Thymus (tissue), 11 donors: ENCODE results near the gene CDKN3. TPM values are rescaled to one million over a fixed set of nuclear protein-coding genes. Genes with fewer than 3 reads are reported as not detected.
"Not testable (repeated sequence)": the region's sequence is repeated elsewhere in the genome, so short reads cannot be mapped to it uniquely, and the experiment has no call there.

ENCODE experiments used
- DNase-seq, 9 donors: peaks; one replicate each; pipeline ENCODE4 v3.0.0-alpha.2; 2013; ENCODE audit warnings: low spot score in 9 of 9, low read depth in 6 of 9, missing footprints in 1 of 9
- H3K27ac ChIP-seq, 2 donors: one replicate each; pipeline ENCODE4 v1.5.1; 2013; ENCODE audit warnings: control low read depth in 1 of 2, low read depth in 1 of 2, low read length in 1 of 2, mild to moderate bottlenecking in 1 of 2, moderate library complexity in 1 of 2
- H3K27me3 ChIP-seq, 2 donors: one replicate each; pipeline ENCODE4 v1.5.1; 2013; ENCODE audit warnings: low read length in 1 of 2; ENCODE audit not compliant: control insufficient read depth in 2 of 2, insufficient read depth in 1 of 2
- H3K36me3 ChIP-seq, 2 donors: one replicate each; pipeline ENCODE4 v1.5.1; 2013; ENCODE audit warnings: low read length in 1 of 2, mild to moderate bottlenecking in 1 of 2, moderate library complexity in 1 of 2; ENCODE audit not compliant: control insufficient read depth in 2 of 2, insufficient read depth in 2 of 2
- H3K4me1 ChIP-seq, 2 donors: one replicate each; pipeline ENCODE4 v1.5.1; 2013; ENCODE audit warnings: low read length in 2 of 2; ENCODE audit not compliant: control insufficient read depth in 2 of 2, insufficient read depth in 2 of 2
- H3K4me3 ChIP-seq, 2 donors: one replicate each; pipeline ENCODE4 v1.5.1; 2013; ENCODE audit warnings: low read length in 2 of 2, control low read depth in 1 of 2, mild to moderate bottlenecking in 1 of 2
- H3K9me3 ChIP-seq, 2 donors: one replicate each; pipeline ENCODE4 v1.5.1; 2013; ENCODE audit warnings: low read length in 1 of 2, mild to moderate bottlenecking in 1 of 2; ENCODE audit not compliant: control insufficient read depth in 2 of 2, insufficient read depth in 1 of 2
- WGBS: extraction: QIAGEN DNeasy Blood & Tissue Kit; methylation state at CpG from one replicate; pipeline ENCODE4 v1.1.7; 2013; 5-methylcytosine and 5-hydroxymethylcytosine counted together
- polyA plus RNA-seq: library from polyadenylated mRNA; stranded (reverse); fragments of 200-250 nt; gene quantifications from one replicate; pipeline ENCODE4 v1.2.3, GENCODE V29; 2013
- total RNA-seq: library from RNA; stranded (reverse); fragments of 120-200 nt; gene quantifications from one replicate; pipeline ENCODE4 v1.2.4, GENCODE V29; 2013
- donor health status: healthy.

CDKN3 gene
- total and polyA plus RNA-seq, 2 donors = 17.6 to 39.3 TPM

DNA sequence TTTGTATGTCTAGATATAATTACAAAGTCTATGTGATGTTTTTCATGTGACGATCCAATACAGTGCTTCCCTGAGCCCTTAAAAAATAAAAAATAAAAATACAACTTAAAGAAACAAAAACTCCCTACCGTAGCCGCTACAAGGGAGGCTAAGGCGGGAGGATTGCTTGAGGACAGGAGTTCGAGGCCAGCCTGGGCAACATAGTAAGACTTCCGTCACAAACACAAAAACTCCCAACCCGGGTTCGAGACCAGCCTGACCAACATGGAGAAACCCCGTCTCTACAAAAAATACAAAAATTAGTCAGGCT, 669 bp upstream of the CDKN3 start:
- DNase-seq = peak in 1 of 9 donors; percentile 7
- Histone ChIP-seq H3K4me3 (peak overlapping the region; percentile 33 to 46), H3K9me3 (peaks cover 0 to 2% of the 10 kb centered on the region in 2 donors), H3K4me1 (peaks cover 0 to 12% of the 10 kb centered on the region in 2 donors), H3K27me3 (no peaks in the 10 kb centered on the region), H3K27ac (peak overlapping the region in 1 of 2 donors; percentile 49), H3K36me3 (no peaks in the 10 kb centered on the region)
- WGBS = 79% methylated on average over 9 of the region's 9 CpGs

DNA sequence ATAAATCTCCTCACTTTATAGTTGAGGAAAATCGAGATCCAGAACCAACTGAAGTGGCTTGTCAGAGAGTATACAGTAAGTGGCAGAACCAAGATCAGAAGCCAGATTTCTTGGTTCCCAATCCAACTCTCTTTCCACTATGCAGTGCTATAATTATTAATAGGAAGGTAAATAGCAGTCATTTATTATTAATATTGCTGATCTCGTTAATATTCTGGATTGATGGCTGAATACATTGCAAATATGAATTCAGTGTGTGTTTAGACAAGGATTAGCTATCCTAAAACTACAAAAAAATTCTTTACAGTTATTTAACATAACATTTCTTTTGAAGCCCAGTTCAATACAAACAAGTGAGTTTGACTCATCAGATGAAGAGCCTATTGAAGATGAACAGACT, 2.8 kb downstream of the CDKN3 start:
- DNase-seq = no peak
- H3K36me3 ChIP-seq = no peaks in the 10 kb centered on the region
- H3K27me3 ChIP-seq = no peaks in the 10 kb centered on the region
- WGBS = 92% methylated on average over 2 of the region's 2 CpGs
- peaks cover 0 to 2% of the 10 kb centered on the region in 2 donors for H3K9me3 ChIP-seq
- peaks cover 0 to 12% of the 10 kb centered on the region in 2 donors for H3K4me1 ChIP-seq
- no peak overlapping the region for H3K27ac ChIP-seq
- H3K4me3 ChIP-seq = no peak overlapping the region

DNA sequence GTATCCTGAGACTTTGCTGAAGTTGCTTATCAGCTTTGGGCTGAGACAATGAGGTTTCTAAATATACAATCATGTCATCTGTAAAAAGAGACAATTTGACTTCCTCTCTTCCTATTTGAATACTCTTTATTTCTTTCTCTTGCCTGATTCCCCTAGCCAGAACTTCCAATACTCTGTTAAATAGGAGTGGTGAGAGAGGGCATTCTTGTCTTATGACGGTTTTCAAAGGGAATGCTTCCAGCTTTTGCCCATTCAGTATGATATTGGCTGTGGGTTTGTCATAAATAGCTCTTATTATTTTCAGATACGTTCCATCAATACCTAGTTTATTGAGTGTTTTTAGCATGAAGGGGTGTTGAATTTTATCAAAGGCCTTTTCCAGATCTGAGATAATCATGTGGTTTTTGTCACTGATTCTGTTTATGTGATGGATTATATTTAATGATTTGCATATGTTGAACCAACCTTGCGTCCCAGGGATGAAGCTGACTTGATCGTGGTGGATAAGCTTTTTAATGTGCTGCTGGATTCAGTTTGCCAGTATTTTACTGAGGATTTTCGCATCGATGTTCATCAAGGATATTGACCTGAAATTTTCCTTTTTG, 6.7 kb downstream of the CDKN3 start:
- H3K36me3 ChIP-seq, DNase-seq, H3K27ac ChIP-seq, H3K4me1 ChIP-seq, H3K9me3 ChIP-seq, H3K27me3 ChIP-seq, H3K4me3 ChIP-seq: not testable (repeated sequence)
- 98% methylated on average over 6 of the region's 6 CpGs for WGBS

DNA sequence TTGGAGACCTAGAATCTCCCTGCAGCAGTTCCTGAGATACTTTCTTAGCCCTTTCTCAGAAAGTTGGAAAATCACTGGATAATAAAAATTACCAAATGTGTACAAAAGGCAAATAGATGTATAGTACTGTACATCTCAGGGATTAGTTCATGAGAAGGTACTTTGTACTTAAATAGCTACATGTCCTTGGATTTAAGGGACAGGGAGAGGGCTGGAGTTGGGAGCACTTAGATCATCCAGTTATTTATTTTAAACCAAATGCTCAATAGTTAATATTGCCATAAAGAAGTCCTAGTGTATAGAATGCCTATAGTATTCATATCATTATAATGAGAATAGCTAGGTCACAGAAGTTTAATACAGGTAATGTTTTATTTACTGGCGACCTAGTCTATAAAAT, 13.4 kb downstream of the CDKN3 start:
- Histone ChIP-seq H3K27me3 (no peaks in the 10 kb centered on the region), H3K4me1 (no peaks in the 10 kb centered on the region), H3K4me3 (no peak overlapping the region), H3K27ac (no peak overlapping the region), H3K9me3 (peaks cover 0 to 3% of the 10 kb centered on the region in 2 donors), H3K36me3 (peaks cover 20 to 27% of the 10 kb centered on the region in 2 donors)
- DNase-seq = no peak
- WGBS = 98% methylated on average over 1 of the region's 1 CpG

- H3K27ac ChIP-seq = no peak overlapping the region
- H3K9me3 ChIP-seq = peaks cover 0 to 3% of the 10 kb centered on the region in 2 donors
- no peaks in the 10 kb centered on the region for H3K4me1 ChIP-seq
- H3K27me3 ChIP-seq = no peaks in the 10 kb centered on the region
- DNase-seq = no peak
- WGBS = over 99% methylated on average over 3 of the region's 3 CpGs
- H3K36me3 ChIP-seq = peaks cover 20 to 35% of the 10 kb centered on the region in 2 donors
- no peak overlapping the region for H3K4me3 ChIP-seq
Observed at GRCh38 chr14:54411371-54411770, 14.6 kb downstream of the CDKN3 start.

- Histone ChIP-seq H3K4me3 (no peak overlapping the region), H3K36me3 (peaks cover 6 to 19% of the 10 kb centered on the region in 2 donors), H3K9me3 (no peaks in the 10 kb centered on the region), H3K27ac (no peak overlapping the region), H3K27me3 (no peaks in the 10 kb centered on the region), H3K4me1 (no peaks in the 10 kb centered on the region)
- WGBS = 80% methylated on average over 7 of the region's 7 CpGs
- DNase-seq = peak in 1 of 9 donors; percentile 24
Observed at GRCh38 chr14:54420478-54421142, 23.8 kb downstream of the CDKN3 start.

- Histone ChIP-seq H3K4me1 (no peaks in the 10 kb centered on the region), H3K27me3 (no peaks in the 10 kb centered on the region), H3K27ac (no peak overlapping the region), H3K36me3 (peaks cover 6 to 32% of the 10 kb centered on the region in 2 donors), H3K9me3 (no peaks in the 10 kb centered on the region), H3K4me3 (no peak overlapping the region)
- no peak for DNase-seq
Observed at GRCh38 chr14:54423991-54424390, 27.2 kb downstream of the CDKN3 start.

- Histone ChIP-seq H3K36me3 (peaks cover 11 to 35% of the 10 kb centered on the region in 2 donors), H3K27me3 (no peaks in the 10 kb centered on the region), H3K4me3 (no peak overlapping the region), H3K4me1 (no peaks in the 10 kb centered on the region), H3K9me3 (no peaks in the 10 kb centered on the region), H3K27ac (no peak overlapping the region)
- 99% methylated on average over 4 of the region's 4 CpGs for WGBS
- DNase-seq = no peak
Observed at GRCh38 chr14:54424479-54424901, 27.7 kb downstream of the CDKN3 start.

- Histone ChIP-seq H3K4me3 (no peak overlapping the region), H3K27me3 (no peaks in the 10 kb centered on the region), H3K36me3 (peaks cover 14 to 40% of the 10 kb centered on the region in 2 donors), H3K27ac (no peak overlapping the region), H3K4me1 (no peaks in the 10 kb centered on the region), H3K9me3 (no peaks in the 10 kb centered on the region)
- no peak for DNase-seq
- 96% methylated on average over 2 of the region's 2 CpGs for WGBS
Observed at GRCh38 chr14:54425068-54425467, 28.3 kb downstream of the CDKN3 start.
